ENCODE results near the gene VDAC2. TPM values are rescaled to one million over a fixed set of nuclear protein-coding genes. Genes with fewer than 3 reads are reported as not detected.

VDAC2 gene
- total RNA-seq, 4 donors from 2014 or later = 118 to 152 (median 138) TPM

GRCh38 chr10:75230600-75231038, 20.0 kb downstream of the VDAC2 start:
- H3K4me1 ChIP-seq = peaks cover 0 to 54% (median 10%) of the 10 kb centered on the region in 4 donors
- H3K9me3 ChIP-seq = no peaks in the 10 kb centered on the region
- H3K27ac ChIP-seq = peak overlapping the region in 1 of 4 donors; percentile 25
- no peak overlapping the region for H3K4me3 ChIP-seq
- H3K27me3 ChIP-seq = no peaks in the 10 kb centered on the region
- peaks cover 0 to 46% (median 0%) of the 10 kb centered on the region in 3 donors for H3K36me3 ChIP-seq
- DNase-seq = peak; percentile 92 to 97 (median 95)
- TF ChIP-seq CTCF (IDR thresholded peaks at IDR 0.05) (peak; percentile 75 to 96 (median 90)), POLR2A (IDR thresholded peaks at IDR 0.05) (no peak)

- H3K9me3 ChIP-seq = no peaks in the 10 kb centered on the region
- no peak for DNase-seq
- H3K27me3 ChIP-seq = no peaks in the 10 kb centered on the region
- TF ChIP-seq POLR2A (IDR thresholded peaks at IDR 0.05) (no peak), CTCF (IDR thresholded peaks at IDR 0.05) (no peak)
- H3K36me3 ChIP-seq = peaks cover 0 to 33% (median 0%) of the 10 kb centered on the region in 3 donors
- peaks cover 0 to 50% (median 8%) of the 10 kb centered on the region in 4 donors for H3K4me1 ChIP-seq
- no peak overlapping the region for H3K4me3 ChIP-seq
- H3K27ac ChIP-seq = peak overlapping the region in 1 of 4 donors; percentile 6
Observed at GRCh38 chr10:75231672-75232581, 21.3 kb downstream of the VDAC2 start.

- H3K4me1 ChIP-seq = peaks cover 0 to 41% (median 8%) of the 10 kb centered on the region in 4 donors
- H3K27ac ChIP-seq = peak overlapping the region; percentile 64 to 92 (median 86)
- no peak for TF ChIP-seq POLR2A (IDR thresholded peaks at IDR 0.05)
- no peak for TF ChIP-seq CTCF (IDR thresholded peaks at IDR 0.05)
- no peaks in the 10 kb centered on the region for H3K9me3 ChIP-seq
- peak overlapping the region; percentile 68 to 85 (median 72) for H3K4me3 ChIP-seq
- no peak for DNase-seq
- H3K27me3 ChIP-seq = no peaks in the 10 kb centered on the region
- peaks cover 0 to 29% (median 0%) of the 10 kb centered on the region in 3 donors for H3K36me3 ChIP-seq
Observed at GRCh38 chr10:75233444-75234016, 22.9 kb downstream of the VDAC2 start.

GRCh38 chr10:75234017-75234682, 23.6 kb downstream of the VDAC2 start:
- H3K27me3 ChIP-seq = no peaks in the 10 kb centered on the region
- H3K4me3 ChIP-seq = peak overlapping the region; percentile 68 to 85 (median 72)
- peak overlapping the region; percentile 81 to 92 (median 87) for H3K27ac ChIP-seq
- TF ChIP-seq POLR2A (IDR thresholded peaks at IDR 0.05) (peak in 1 of 2 donors; percentile 52), CTCF (IDR thresholded peaks at IDR 0.05) (no peak)
- DNase-seq = peak; percentile 98 to 99 (median 99)
- no peaks in the 10 kb centered on the region for H3K9me3 ChIP-seq
- peaks cover 0 to 35% (median 8%) of the 10 kb centered on the region in 4 donors for H3K4me1 ChIP-seq
- H3K36me3 ChIP-seq = peaks cover 0 to 29% (median 0%) of the 10 kb centered on the region in 3 donors

GRCh38 chr10:75234683-75235374, 24.2 kb downstream of the VDAC2 start:
- Histone ChIP-seq H3K4me1 (peaks cover 0 to 30% (median 5%) of the 10 kb centered on the region in 4 donors), H3K9me3 (no peaks in the 10 kb centered on the region), H3K36me3 (peaks cover 0 to 29% (median 0%) of the 10 kb centered on the region in 3 donors), H3K27ac (peak overlapping the region; percentile 81 to 92 (median 87)), H3K4me3 (peak overlapping the region; percentile 68 to 85 (median 72)), H3K27me3 (no peaks in the 10 kb centered on the region)
- peak in 2 of 3 donors; percentile 44 to 85 for DNase-seq
- TF ChIP-seq POLR2A (IDR thresholded peaks at IDR 0.05) = peak; percentile 30 to 34
- TF ChIP-seq CTCF (IDR thresholded peaks at IDR 0.05) = no peak

All from Peyer's patch (tissue), 4 donors.